HCT116 (cell line): ENCODE measurements around the gene SPTBN1. TPM values are rescaled to one million over a fixed set of nuclear protein-coding genes. Genes with fewer than 3 reads are reported as not detected.
"Not testable (repeated sequence)": the region's sequence is repeated elsewhere in the genome, so short reads cannot be mapped to it uniquely, and the experiment has no call there.

Experiments used
- ATAC-seq: fragments of 200-7000 bp; cut with Tn5 transposase; 2 replicates; pipeline ENCODE4 v1.9.1; 2020; ENCODE audit warnings: mild to moderate bottlenecking, moderate library complexity
- BruUV-seq: library from RNA; stranded (reverse); fragments of 400-500 nt; replicated peaks from 2 replicates; lab custom pipeline; 2021; lab: Mats Ljungman, UMichigan
- CTCF ChIA-PET: fragments of 300-600 bp; sonication (Branson Sonifier 250); formaldehyde crosslinking; loops from one replicate; lab custom pipeline; 2021; ENCODE audit warnings: antibody characterized with exemption; lab: Charles Lee
- POLR2A ChIA-PET: fragments of 300-600, 350-600 bp; sonication (Branson Sonifier 250); formaldehyde crosslinking; loops from one replicate; lab custom pipeline; 2021; ENCODE audit warnings: antibody characterized with exemption; lab: Charles Lee
- RAD21 ChIA-PET, 2 experiments: fragments of 300-600 bp; sonication (Branson Sonifier 250); formaldehyde crosslinking; loops; one replicate each; lab custom pipeline; 2023; ENCODE audit warnings: low total read pairs in 2 of 2; ENCODE audit not compliant: uncharacterized antibody in 2 of 2, unreplicated experiment in 2 of 2, low non-redundant PET in 1 of 2; lab: Charles Lee
- DNase-seq: peaks from one replicate; pipeline ENCODE4 v3.0.0-alpha.2; 2010; ENCODE audit warnings: low read depth, low spot score
- H2AFZ ChIP-seq: fragments of 200-600 bp; shearing (Covaris generic), sonication (generic); 2 replicates; pipeline ENCODE4 v1.6.1; 2017; ENCODE audit warnings: low read depth, mixed run types, mixed read lengths, antibody characterized with exemption, low read length; ENCODE audit not compliant: poor library complexity, severe bottlenecking
- H3K27ac ChIP-seq: 2 replicates; pipeline ENCODE4 v1.5.1; 2012; ENCODE audit warnings: low read depth, low read length
- H3K27me3 ChIP-seq: fragments of 200-600 bp; sonication (generic); 2 replicates; pipeline ENCODE4 v1.6.1; 2016; ENCODE audit warnings: mixed run types, low read length, mixed read lengths; ENCODE audit not compliant: insufficient read depth
- H3K36me3 ChIP-seq, 2 experiments: fragments of 200-500 bp in 1 of 2; fragments of 200-600 bp in 1 of 2; sonication (Bioruptor generic) in 1 of 2; sonication (generic) in 1 of 2; 2 replicates each; pipeline versions ENCODE4 v1.5.1 to v1.6.1; 2014 to 2016; ENCODE audit warnings: low read length in 2 of 2, inconsistent platforms in 1 of 2, mixed read lengths in 1 of 2, mixed run types in 1 of 2; ENCODE audit not compliant: insufficient read depth in 2 of 2, control insufficient read depth in 1 of 2
- H3K4me1 ChIP-seq, 2 experiments: fragments of 200-600 bp in 1 of 2; sonication (generic) in 1 of 2; 2 replicates each; pipeline versions ENCODE4 v1.5.1 to v1.6.1; 2012 to 2017; ENCODE audit warnings: low read length in 2 of 2, inconsistent platforms in 1 of 2, mild to moderate bottlenecking in 1 of 2, mixed read lengths in 1 of 2, mixed run types in 1 of 2, moderate library complexity in 1 of 2; ENCODE audit not compliant: insufficient read depth in 2 of 2, control insufficient read depth in 1 of 2
- H3K4me2 ChIP-seq: fragments of 200-600 bp; sonication (generic); 2 replicates; pipeline ENCODE4 v1.6.1; 2017; ENCODE audit warnings: mixed run types, low read length, mixed read lengths
- H3K4me3 ChIP-seq, 2 experiments: fragments of 200-600 bp in 1 of 2; sonication (generic) in 1 of 2; replicated peaks in 1 of 2; 2 replicates each; pipeline ENCODE4 v1.5.1; 2011 to 2016; ENCODE audit warnings: low read length in 2 of 2, control low read depth in 1 of 2, low read depth in 1 of 2, mild to moderate bottlenecking in 1 of 2, mixed read lengths in 1 of 2, mixed run types in 1 of 2
- H3K79me2 ChIP-seq: fragments of 200-600 bp; sonication (generic); 2 replicates; pipeline ENCODE4 v1.6.1; 2017; ENCODE audit warnings: mild to moderate bottlenecking, mixed run types, low read length, moderate library complexity, mixed read lengths; ENCODE audit not compliant: insufficient read depth
- H3K9ac ChIP-seq: fragments of 200-600 bp; sonication (generic); 2 replicates; pipeline ENCODE4 v1.6.1; 2016; ENCODE audit warnings: low read length, mixed read lengths
- H3K9me2 ChIP-seq: fragments of 200-600 bp; sonication (generic), shearing (Covaris generic); 2 replicates; pipeline ENCODE4 v1.6.1; 2017; ENCODE audit warnings: mixed run types, mild to moderate bottlenecking, moderate library complexity; ENCODE audit not compliant: insufficient read depth
- H3K9me3 ChIP-seq, 2 experiments: fragments of 200-500 bp in 1 of 2; fragments of 200-600 bp in 1 of 2; sonication (Bioruptor generic) in 1 of 2; sonication (generic) in 1 of 2; 2 replicates each; pipeline ENCODE4 v1.6.1; 2014 to 2017; ENCODE audit warnings: low read length in 2 of 2, mixed read lengths in 2 of 2, inconsistent platforms in 1 of 2, low read depth in 1 of 2, mild to moderate bottlenecking in 1 of 2, mixed run types in 1 of 2, moderate library complexity in 1 of 2; ENCODE audit not compliant: control insufficient read depth in 1 of 2, insufficient read depth in 1 of 2
- H4K20me1 ChIP-seq: fragments of 200-600 bp; sonication (generic), shearing (Covaris generic); 2 replicates; pipeline ENCODE4 v1.6.1; 2017; ENCODE audit warnings: mixed run types, mild to moderate bottlenecking, moderate library complexity; ENCODE audit not compliant: insufficient read depth
- ATF3 ChIP-seq: IDR thresholded peaks from 2 replicates; pipeline ENCODE4 v1.6.1; 2012
- EZH2 ChIP-seq: fragments of 200-600 bp; sonication (generic); IDR thresholded peaks from 2 replicates; pipeline ENCODE4 v1.6.1; 2017; ENCODE audit warnings: antibody characterized with exemption, mixed run types
- JUND ChIP-seq: IDR thresholded peaks from 2 replicates; pipeline ENCODE4 v1.6.1; 2012
- SP1 ChIP-seq: IDR thresholded peaks from 2 replicates; pipeline ENCODE4 v1.6.1; 2012; ENCODE audit warnings: low read depth
- ZFX ChIP-seq: fragments of 450-650 bp; IDR thresholded peaks from 2 replicates; pipeline ENCODE4 v1.6.1; 2017
- ZNF274 ChIP-seq: fragments of 200-500 bp; sonication (Bioruptor generic); IDR thresholded peaks from 2 replicates; pipeline ENCODE4 v1.6.1; 2014; ENCODE audit warnings: mild to moderate bottlenecking, low read depth, low read length, inconsistent platforms
- intact Hi-C: fragments of 100-400 bp; cut with micrococcal nuclease; formaldehyde crosslinking; loops from 2 replicates; pipeline ENCODE4 v1.10.0; 2022
- total RNA-seq: library from RNA; stranded (reverse); gene quantifications from one replicate; pipeline ENCODE4 v1.2.1, GENCODE V29; 2021; ENCODE audit not compliant: unreplicated experiment
- TF ChIP-seq, protein P1 (sequence below): IDR thresholded peaks from 2 replicates; pipeline ENCODE4 v1.6.1; 2012; ENCODE audit warnings: low read depth

Gene SPTBN1
- total RNA-seq, 1 experiment from 2014 or later: 84.4 TPM

DNA sequence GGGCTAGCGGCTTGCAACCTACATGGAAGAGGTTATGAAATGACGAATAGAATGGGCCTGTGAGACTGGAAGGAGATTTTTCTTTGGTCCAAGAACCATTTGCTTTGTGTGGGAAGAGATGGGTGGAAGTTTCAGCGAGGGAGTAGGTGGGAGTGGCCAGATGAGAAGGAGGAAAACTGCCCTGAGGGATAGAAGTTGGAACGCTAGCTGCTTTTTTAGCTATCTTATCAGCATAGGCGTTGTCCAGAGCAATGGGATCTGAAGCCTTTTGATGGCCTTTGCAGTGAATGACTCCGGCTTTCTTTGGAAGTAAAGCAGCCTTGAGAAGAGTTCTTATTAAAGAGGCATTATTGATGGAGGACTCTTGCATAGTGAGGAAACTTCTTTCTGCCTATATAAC, 52.4 kb downstream of the SPTBN1 start:
- POLR2A ChIA-PET: no interaction called here
- no peaks in the 10 kb centered on the region for H3K9me2 ChIP-seq
- H3K4me2 ChIP-seq: no peak overlapping the region
- TF ChIP-seq, protein P1, sequence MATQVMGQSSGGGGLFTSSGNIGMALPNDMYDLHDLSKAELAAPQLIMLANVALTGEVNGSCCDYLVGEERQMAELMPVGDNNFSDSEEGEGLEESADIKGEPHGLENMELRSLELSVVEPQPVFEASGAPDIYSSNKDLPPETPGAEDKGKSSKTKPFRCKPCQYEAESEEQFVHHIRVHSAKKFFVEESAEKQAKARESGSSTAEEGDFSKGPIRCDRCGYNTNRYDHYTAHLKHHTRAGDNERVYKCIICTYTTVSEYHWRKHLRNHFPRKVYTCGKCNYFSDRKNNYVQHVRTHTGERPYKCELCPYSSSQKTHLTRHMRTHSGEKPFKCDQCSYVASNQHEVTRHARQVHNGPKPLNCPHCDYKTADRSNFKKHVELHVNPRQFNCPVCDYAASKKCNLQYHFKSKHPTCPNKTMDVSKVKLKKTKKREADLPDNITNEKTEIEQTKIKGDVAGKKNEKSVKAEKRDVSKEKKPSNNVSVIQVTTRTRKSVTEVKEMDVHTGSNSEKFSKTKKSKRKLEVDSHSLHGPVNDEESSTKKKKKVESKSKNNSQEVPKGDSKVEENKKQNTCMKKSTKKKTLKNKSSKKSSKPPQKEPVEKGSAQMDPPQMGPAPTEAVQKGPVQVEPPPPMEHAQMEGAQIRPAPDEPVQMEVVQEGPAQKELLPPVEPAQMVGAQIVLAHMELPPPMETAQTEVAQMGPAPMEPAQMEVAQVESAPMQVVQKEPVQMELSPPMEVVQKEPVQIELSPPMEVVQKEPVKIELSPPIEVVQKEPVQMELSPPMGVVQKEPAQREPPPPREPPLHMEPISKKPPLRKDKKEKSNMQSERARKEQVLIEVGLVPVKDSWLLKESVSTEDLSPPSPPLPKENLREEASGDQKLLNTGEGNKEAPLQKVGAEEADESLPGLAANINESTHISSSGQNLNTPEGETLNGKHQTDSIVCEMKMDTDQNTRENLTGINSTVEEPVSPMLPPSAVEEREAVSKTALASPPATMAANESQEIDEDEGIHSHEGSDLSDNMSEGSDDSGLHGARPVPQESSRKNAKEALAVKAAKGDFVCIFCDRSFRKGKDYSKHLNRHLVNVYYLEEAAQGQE: no peak
- TF ChIP-seq ZNF274 (no peak), SP1 (no peak), EZH2 (no peak), JUND (no peak), ZFX (no peak), ATF3 (no peak)
- ATAC-seq: no peak
- RAD21 ChIA-PET: no interaction called here
- no peaks in the 10 kb centered on the region for H3K36me3 ChIP-seq
- no peak overlapping the region for H3K27ac ChIP-seq
- CTCF ChIA-PET: no interaction called here
- intact Hi-C loops: no loop called here
- no peaks in the 10 kb centered on the region; a peak in 1 of 4 replicates for H3K9me3 ChIP-seq
- H3K27me3 ChIP-seq: no peaks in the 10 kb centered on the region
- no peaks in the 10 kb centered on the region for H4K20me1 ChIP-seq
- no peak overlapping the region for H3K9ac ChIP-seq
- BruUV-seq: no TSS peak
- H2AFZ ChIP-seq: no peak overlapping the region
- no peaks in the 10 kb centered on the region for H3K79me2 ChIP-seq
- H3K4me3 ChIP-seq: no peak overlapping the region
- DNase-seq: no peak
- H3K4me1 ChIP-seq: no peaks in the 10 kb centered on the region

DNA sequence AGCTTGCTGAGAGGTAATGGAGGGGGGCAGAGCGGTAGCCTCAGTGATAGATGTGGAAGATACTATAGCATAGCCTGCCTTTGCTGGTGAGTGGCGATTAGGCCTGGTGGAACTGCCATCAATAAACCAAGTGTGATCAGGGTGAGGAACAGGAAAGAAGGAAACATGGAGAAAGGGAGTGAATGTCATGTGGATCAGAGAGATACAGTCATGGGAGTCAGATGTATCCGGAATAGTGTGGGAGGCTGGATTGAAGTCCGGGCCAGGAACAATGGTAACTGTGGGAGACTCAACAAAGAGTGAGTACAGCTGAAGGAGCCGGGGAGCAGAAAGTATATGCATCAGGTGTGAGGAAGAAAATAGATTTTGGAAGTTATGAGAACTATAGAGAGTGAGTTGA, 52.9 kb downstream of the SPTBN1 start:
- H3K4me2 ChIP-seq, DNase-seq, POLR2A ChIA-PET, H3K27me3 ChIP-seq, H3K79me2 ChIP-seq, BruUV-seq, H3K4me1 ChIP-seq, RAD21 ChIA-PET, H3K4me3 ChIP-seq, ATAC-seq, H3K9me3 ChIP-seq, H2AFZ ChIP-seq, CTCF ChIA-PET, H4K20me1 ChIP-seq, intact Hi-C loops, H3K9me2 ChIP-seq, H3K9ac ChIP-seq, H3K36me3 ChIP-seq, H3K27ac ChIP-seq: not testable (repeated sequence)
